IMR-90 (cell line): ENCODE data around the gene ZNF433. TPM values are rescaled to one million over a fixed set of nuclear protein-coding genes. Genes with fewer than 3 reads are reported as not detected.

Experiments used
- ATAC-seq: fragments of 200-7000 bp; cut with Tn5 transposase; 2 replicates; pipeline ENCODE4 v1.9.1; 2020; ENCODE audit warnings: low read depth, mild to moderate bottlenecking, moderate library complexity
- Bru-seq: library from RNA; stranded (reverse); fragments of 400-500 nt; gene quantifications from one replicate; lab custom pipeline; 2021; lab: Mats Ljungman, UMichigan
- BruChase-seq, 2 experiments: library from RNA; stranded (reverse); fragments of 400-500 nt; gene quantifications; one replicate each; lab custom pipeline; 2021; lab: Mats Ljungman, UMichigan
- BruUV-seq: library from RNA; stranded (reverse); fragments of 400-500 nt; replicated peaks from 2 replicates; lab custom pipeline; 2021; lab: Mats Ljungman, UMichigan
- CTCF ChIA-PET: fragments of 300-600 bp; formaldehyde crosslinking; extraction: SDS; loops from one replicate; lab custom pipeline; 2021; ENCODE audit warnings: antibody characterized with exemption; lab: Yijun Ruan, JAX
- POLR2A ChIA-PET: fragments of 300-600 bp; sonication (Branson Sonifier 250); formaldehyde crosslinking; loops from one replicate; lab custom pipeline; 2022; ENCODE audit warnings: antibody characterized with exemption; ENCODE audit not compliant: unreplicated experiment; lab: Charles Lee
- DNase-seq: peaks from one replicate; pipeline ENCODE4 v3.0.0; 2013
- H2AFZ ChIP-seq: replicated peaks from 2 replicates; pipeline ENCODE3; 2013; ENCODE audit warnings: low read length, mild to moderate bottlenecking; ENCODE audit not compliant: poor library complexity
- H2AK5ac ChIP-seq: 2 replicates; pipeline ENCODE4 v1.6.1; 2013; ENCODE audit warnings: low read depth, low read length, inconsistent platforms
- H2AK9ac ChIP-seq: replicated peaks from 2 replicates; pipeline ENCODE3; 2013; ENCODE audit warnings: mild to moderate bottlenecking, low read depth, low read length, moderate library complexity; ENCODE audit not compliant: poor library complexity
- H2BK120ac ChIP-seq: 2 replicates; pipeline ENCODE4 v1.6.1; 2013; ENCODE audit warnings: low read depth, low read length, inconsistent platforms
- H2BK15ac ChIP-seq: 3 replicates; pipeline ENCODE4 v1.6.1; 2013; ENCODE audit warnings: low read depth, low read length, inconsistent platforms
- H2BK20ac ChIP-seq: 2 replicates; pipeline ENCODE4 v1.6.1; 2013; ENCODE audit warnings: low read depth, mild to moderate bottlenecking, inconsistent platforms, low read length, moderate library complexity
- H2BK5ac ChIP-seq: 2 replicates; pipeline ENCODE4 v1.6.1; 2013; ENCODE audit warnings: mild to moderate bottlenecking, low read depth, low read length, inconsistent platforms; ENCODE audit not compliant: poor library complexity, severe bottlenecking
- H3K14ac ChIP-seq: replicated peaks from 2 replicates; pipeline ENCODE4 v1.6.1; 2013; ENCODE audit warnings: low read depth, low read length, inconsistent platforms
- H3K18ac ChIP-seq: 2 replicates; pipeline ENCODE4 v1.6.1; 2013; ENCODE audit warnings: low read depth, low read length, control low read depth
- H3K23ac ChIP-seq: 2 replicates; pipeline ENCODE4 v1.6.1; 2013; ENCODE audit warnings: low read depth, low read length, inconsistent platforms
- H3K27ac ChIP-seq: 2 replicates; pipeline ENCODE4 v1.5.1; 2013; ENCODE audit warnings: mild to moderate bottlenecking, control low read depth, low read length; ENCODE audit not compliant: insufficient read depth
- H3K27me3 ChIP-seq: 2 replicates; pipeline ENCODE4 v1.6.1; 2013; ENCODE audit warnings: low read length; ENCODE audit not compliant: control insufficient read depth, insufficient read depth
- H3K36me3 ChIP-seq: 2 replicates; pipeline ENCODE4 v1.6.1; 2013; ENCODE audit warnings: low read length, mixed read lengths; ENCODE audit not compliant: control insufficient read depth, insufficient read depth
- H3K4ac ChIP-seq: 2 replicates; pipeline ENCODE4 v1.6.1; 2013; ENCODE audit warnings: low read depth, low read length, inconsistent platforms
- H3K4me1 ChIP-seq: 2 replicates; pipeline ENCODE4 v1.6.1; 2013; ENCODE audit warnings: low read length, mixed read lengths; ENCODE audit not compliant: control insufficient read depth, insufficient read depth
- H3K4me2 ChIP-seq: 2 replicates; pipeline ENCODE4 v1.6.1; 2013; ENCODE audit warnings: low read depth, mild to moderate bottlenecking, control low read depth, low read length, moderate library complexity
- H3K4me3 ChIP-seq: 2 replicates; pipeline ENCODE4 v1.5.1; 2013; ENCODE audit warnings: low read depth, mild to moderate bottlenecking, control low read depth, low read length, moderate library complexity; ENCODE audit not compliant: insufficient read depth
- H3K56ac ChIP-seq: 2 replicates; pipeline ENCODE4 v1.6.1; 2013; ENCODE audit warnings: low read length, inconsistent platforms; ENCODE audit not compliant: insufficient read depth; ENCODE audit errors: extremely low read depth
- H3K79me1 ChIP-seq, 2 experiments: 2 replicates each; pipeline ENCODE4 v1.6.1; 2013; ENCODE audit warnings: low read length in 2 of 2, inconsistent platforms in 1 of 2, low read depth in 1 of 2
- H3K9ac ChIP-seq: 2 replicates; pipeline ENCODE4 v1.6.1; 2013; ENCODE audit warnings: low read depth, low read length, control low read depth
- H3K9me1 ChIP-seq: 2 replicates; pipeline ENCODE4 v1.6.1; 2013; ENCODE audit warnings: low read length, inconsistent platforms; ENCODE audit not compliant: insufficient read depth
- H3K9me3 ChIP-seq: 2 replicates; pipeline ENCODE4 v1.6.1; 2013; ENCODE audit warnings: low read length; ENCODE audit not compliant: control insufficient read depth, insufficient read depth
- H4K20me1 ChIP-seq: 2 replicates; pipeline ENCODE4 v1.6.1; 2013; ENCODE audit warnings: low read length, inconsistent platforms; ENCODE audit not compliant: insufficient read depth
- H4K5ac ChIP-seq: 2 replicates; pipeline ENCODE4 v1.6.1; 2013; ENCODE audit warnings: mild to moderate bottlenecking, low read depth, low read length, control low read depth
- H4K8ac ChIP-seq, 2 experiments: 2 replicates each; pipeline ENCODE4 v1.6.1; 2013; ENCODE audit warnings: low read depth in 2 of 2, low read length in 2 of 2, control low read depth in 1 of 2, inconsistent platforms in 1 of 2
- H4K91ac ChIP-seq: 2 replicates; pipeline ENCODE4 v1.6.1; 2013; ENCODE audit warnings: low read depth, low read length, inconsistent platforms; ENCODE audit not compliant: insufficient read depth
- BHLHE40 ChIP-seq: fragments of 150-350 bp; IDR thresholded peaks from 2 replicates; pipeline ENCODE4 v1.6.1; 2016; ENCODE audit warnings: mild to moderate bottlenecking, low read depth, low read length
- ELK1 ChIP-seq: fragments of 150-350 bp; IDR thresholded peaks from 2 replicates; pipeline ENCODE4 v1.6.1; 2016; ENCODE audit warnings: low read depth, mild to moderate bottlenecking, low read length, moderate library complexity, borderline replicate concordance
- MAFK ChIP-seq: IDR thresholded peaks from 2 replicates; pipeline ENCODE4 v1.6.1; 2012; ENCODE audit warnings: low read depth, low read length, improper control_type of control experiment
- MAZ ChIP-seq: IDR thresholded peaks from 2 replicates; pipeline ENCODE4 v1.6.1; 2012; ENCODE audit warnings: low read depth, mild to moderate bottlenecking, low read length, improper control_type of control experiment, moderate library complexity, borderline replicate concordance
- POLR2A ChIP-seq: IDR thresholded peaks from 2 replicates; pipeline ENCODE4 v1.6.1; 2012; ENCODE audit warnings: mild to moderate bottlenecking, low read depth, low read length
- RFX5 ChIP-seq: IDR thresholded peaks from 2 replicates; pipeline ENCODE4 v1.8.0; 2012; ENCODE audit warnings: low read depth, mild to moderate bottlenecking, low read length, moderate library complexity
- WGBS, 2 experiments: methylation state at CpG; one replicate each; pipeline versions ENCODE4 v1.1.5 to v1.1.7; 2013; ENCODE audit warnings: missing lambda C conversion rate in 2 of 2; ENCODE audit not compliant: insufficient read length in 1 of 2; ENCODE audit errors: extremely low coverage in 2 of 2; 5-methylcytosine and 5-hydroxymethylcytosine counted together
- dilution Hi-C: fragments of 300-500 bp; cut with HindIII; formaldehyde crosslinking; loops from one replicate; pipeline ENCODE4 v1.14.3; 2018; ENCODE audit warnings: low sequenced_read_pairs; ENCODE audit not compliant: unreplicated experiment
- in situ Hi-C: fragments of 300-500 bp; cut with MboI; formaldehyde crosslinking; loops from 3 replicates; pipeline ENCODE4 v1.14.3; 2019; ENCODE audit warnings: low sequenced_read_pairs, inconsistent platforms, mixed read lengths
- intact Hi-C: fragments of 100-400 bp; cut with micrococcal nuclease; formaldehyde crosslinking; loops from 2 replicates; pipeline ENCODE4 v1.10.0; 2022
- long read RNA-seq: library from polyadenylated mRNA; unstranded; transcript quantifications from one replicate; pipeline ENCODE4 v2.0.0, GENCODE V29; 2021; ENCODE audit not compliant: unreplicated experiment
- polyA plus RNA-seq, 3 experiments: library from polyadenylated mRNA; depleted of rRNA; stranded (reverse); fragments of >200 nt; gene quantifications; 2 replicates each; pipeline ENCODE4 v1.2.3, GENCODE V29; 2012; ENCODE audit warnings: low replicate concordance in 1 of 3
- total RNA-seq: library from RNA; depleted of rRNA; stranded (reverse); fragments of >200 nt; gene quantifications from 2 replicates; pipeline ENCODE4 v1.2.3, GENCODE V29; 2012; rRNA removed

The ZNF433 gene
- total RNA-seq (6.4 and 11.1 TPM in 2 replicates), polyA plus RNA-seq (2012; rRNA removed) (2.6 and 3.5 TPM in 2 replicates), Bru-seq, nascent RNA (percentile 70 among the genes with signal in this experiment), BruChase-seq, experiment 1, labeled RNA remaining after a 6-hour chase (percentile 66 among the genes with signal in this experiment), BruChase-seq, experiment 2, labeled RNA remaining after a 2-hour chase (percentile 67 among the genes with signal in this experiment)
- 1.4 and 2.9 TPM in 2 replicates for polyA plus RNA-seq (2012; cell fraction: cytosol; rRNA removed)
- 1.0 and 7.2 TPM in 2 replicates for polyA plus RNA-seq (2012; cell fraction: nucleus; rRNA removed; ENCODE audit: low replicate concordance)
- long read RNA-seq, partial matches to known transcripts: 0 of 7 reads
- long read RNA-seq, other reads (novel, unspliced or antisense): 0 of 7 reads

DNA sequence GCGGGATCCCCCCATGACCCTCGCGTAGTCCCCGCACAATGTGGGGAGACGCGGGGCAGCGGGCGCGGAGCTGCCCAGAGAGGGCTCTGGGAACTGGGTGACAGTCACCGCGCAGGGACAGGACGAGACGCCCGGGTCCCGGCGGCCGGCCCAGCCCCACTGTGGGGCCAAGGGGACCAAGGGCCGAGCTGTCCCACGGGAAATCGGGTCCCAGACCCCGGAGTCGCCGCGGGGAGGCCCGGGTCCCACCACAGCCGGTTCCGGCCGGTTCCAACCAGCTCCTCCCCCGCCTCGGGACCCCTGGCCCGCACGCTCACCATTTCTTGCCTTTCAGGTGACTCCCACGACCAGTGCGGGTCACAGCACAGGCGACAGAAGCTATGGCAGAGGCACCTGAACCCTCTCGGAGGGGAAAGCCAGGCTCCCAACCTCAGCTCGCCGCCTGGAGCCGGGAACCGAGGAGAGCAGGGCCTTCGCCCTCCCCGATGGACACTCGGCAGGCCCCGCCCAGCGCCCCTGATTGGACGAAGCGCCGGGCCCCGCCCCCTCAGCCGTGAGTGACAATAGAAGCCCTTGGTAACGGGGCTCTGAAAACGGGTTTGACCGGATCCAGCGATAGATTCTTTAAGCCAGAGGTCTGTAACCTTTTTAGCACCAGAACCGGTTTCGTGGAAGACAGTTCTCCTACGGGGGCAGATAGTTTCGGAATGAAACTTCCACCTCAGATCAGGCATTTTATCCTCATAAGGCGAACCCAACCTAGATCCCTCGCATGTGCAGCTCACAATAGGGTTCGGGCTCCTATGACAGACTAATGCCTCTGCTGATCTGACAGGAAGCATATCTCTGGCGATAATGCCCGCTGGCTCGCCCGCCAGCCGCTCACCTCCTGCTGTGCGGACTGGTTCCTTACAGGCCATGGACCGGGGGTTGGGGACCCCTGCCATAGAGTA is at the start of gene ZNF433:
TSS of gene ZNF433 (minus strand) at position 460 of the 953 bp plus-strand sequence. CDS start at position 320, 140 bp downstream.
- H4K20me1 ChIP-seq: no peaks in the 10 kb centered on the region
- BruUV-seq: no TSS peak
- H2BK15ac ChIP-seq: no peak within 1 kb of the TSS
- H3K79me1 ChIP-seq: peaks cover 0 to 20% of the 10 kb centered on the region in 2 experiments; a peak in 2 of 4 replicates
- peak within 1 kb of the TSS; percentile 97 for H3K9ac ChIP-seq
- peak within 1 kb of the TSS; percentile 45; the same call in 1 of the 2 replicates for H4K5ac ChIP-seq
- ChIA-PET CTCF (interaction anchor here (0.6 to 1.2 kb wide), 5 partner anchors 11 to 532 kb away, joined by 3 to 4 read pairs (median 3); no protein-coding TSS in a partner anchor), POLR2A (interaction anchor here (0.6 to 1.0 kb wide), 2 partner anchors 15 to 329 kb away, joined by 3 to 20 read pairs; no protein-coding TSS in a partner anchor)
- no peaks in the 10 kb centered on the region for H3K9me1 ChIP-seq
- peaks cover 2% of the 10 kb centered on the region for H3K36me3 ChIP-seq
- peak within 1 kb of the TSS; percentile 90 for H3K4me3 ChIP-seq
- intact Hi-C loops: no loop called here
- H2AFZ ChIP-seq: peak within 1 kb of the TSS; percentile 100
- H3K4ac ChIP-seq: peak within 1 kb of the TSS; percentile 79
- peak within 1 kb of the TSS; percentile 94 for H2AK9ac ChIP-seq
- peak within 1 kb of the TSS; percentile 81 for H2BK5ac ChIP-seq
- peak within 1 kb of the TSS; percentile 72 for H3K18ac ChIP-seq
- in situ Hi-C loops: no loop called here
- no peaks in the 10 kb centered on the region for H3K4me1 ChIP-seq
- peak within 1 kb of the TSS; percentile 70 for H4K91ac ChIP-seq
- H3K14ac ChIP-seq: peak within 1 kb of the TSS; percentile 90
- peak within 1 kb of the TSS; percentile 92 for H3K4me2 ChIP-seq
- peaks cover under 1% of the 10 kb centered on the region; the same call in 1 of the 2 replicates for H3K9me3 ChIP-seq
- H3K23ac ChIP-seq: peak within 1 kb of the TSS; percentile 95; the same call in 1 of the 2 replicates
- dilution Hi-C loops: no loop called here
- 2% methylated on average over 28 of the region's 68 CpGs; no CpG with 5 or more reads in 1 of the 2 experiments for WGBS, 2 experiments
- DNase-seq (peak; percentile 71), ATAC-seq (peak; percentile 100)
- no peaks in the 10 kb centered on the region for H3K27me3 ChIP-seq
- H3K27ac ChIP-seq: peak within 1 kb of the TSS; percentile 97
- TF ChIP-seq RFX5 (no peak), MAFK (no peak), ELK1 (no peak), BHLHE40 (no peak), POLR2A (peak; percentile 78), MAZ (0 out of 2 replicates have a peak, but pooled peaks have one; percentile 14)
- no peak within 1 kb of the TSS for H2BK120ac ChIP-seq
- no peak within 1 kb of the TSS for H2BK20ac ChIP-seq
- peak within 1 kb of the TSS; percentile 58; the same call in 1 of the 2 replicates for H3K56ac ChIP-seq
- H2AK5ac ChIP-seq: no peak within 1 kb of the TSS
- H4K8ac ChIP-seq: peak within 1 kb of the TSS; percentile 75 to 93
